ENCODE measurements around the gene STK35. TPM values are rescaled to one million over a fixed set of nuclear protein-coding genes. Genes with fewer than 3 reads are reported as not detected.

Gene STK35
- total RNA-seq, 4 donors from 2014 or later: 13.3 to 26.1 (median 20.5) TPM

DNA sequence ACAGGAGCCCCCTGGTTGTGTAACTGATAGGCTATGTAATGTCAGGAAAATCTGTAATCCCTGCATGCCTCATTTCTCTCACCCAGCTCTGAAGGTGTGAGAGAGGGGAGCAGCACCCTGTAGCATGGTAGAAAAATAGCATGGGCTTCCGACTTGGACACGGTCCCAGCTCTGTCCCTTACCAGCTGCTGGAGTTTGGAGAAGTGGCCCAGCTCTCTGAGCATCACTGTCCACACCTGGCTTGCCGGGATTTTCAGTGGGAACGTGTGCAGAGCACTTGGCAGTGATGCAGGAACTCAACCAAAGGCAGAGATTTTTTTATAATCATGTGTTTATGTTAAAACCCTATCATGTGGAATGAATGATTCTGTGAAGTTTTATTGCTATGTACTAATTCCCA is 34.6 kb downstream of the STK35 start:
- no peaks in the 10 kb centered on the region for H3K27me3 ChIP-seq
- H3K36me3 ChIP-seq: peaks cover 0 to 4% (median 0%) of the 10 kb centered on the region in 3 donors
- H3K27ac ChIP-seq: no peak overlapping the region
- no peak for DNase-seq (ENCODE audit: low spot score in 2 of 2)
- H3K4me1 ChIP-seq: peaks cover 0 to 68% (median 23%) of the 10 kb centered on the region in 4 donors
- no peaks in the 10 kb centered on the region for H3K9me3 ChIP-seq
- TF ChIP-seq CTCF (IDR thresholded peaks at IDR 0.05) (no peak), POLR2A (IDR thresholded peaks at IDR 0.05) (no peak), EP300 (IDR thresholded peaks at IDR 0.05) (no peak)
- 70 to 76% methylated on average over 4 of the region's 4 CpGs for WGBS, 2 donors
- no peak overlapping the region for H3K4me3 ChIP-seq

GRCh38 chr20:2137552-2138201 is 36.0 kb downstream of the STK35 start:
- Histone ChIP-seq H3K4me1 (peaks cover 0 to 58% (median 21%) of the 10 kb centered on the region in 4 donors), H3K4me3 (no peak overlapping the region), H3K36me3 (peaks cover 0 to 4% (median 0%) of the 10 kb centered on the region in 3 donors), H3K27ac (no peak overlapping the region), H3K9me3 (no peaks in the 10 kb centered on the region), H3K27me3 (no peaks in the 10 kb centered on the region)
- DNase-seq (ENCODE audit: low spot score in 2 of 2): no peak
- 85 to 90% methylated on average over 11 of the region's 11 CpGs for WGBS, 2 donors
- no peak for TF ChIP-seq CTCF (IDR thresholded peaks at IDR 0.05)
- no peak for TF ChIP-seq POLR2A (IDR thresholded peaks at IDR 0.05)
- no peak for TF ChIP-seq EP300 (IDR thresholded peaks at IDR 0.05)

DNA sequence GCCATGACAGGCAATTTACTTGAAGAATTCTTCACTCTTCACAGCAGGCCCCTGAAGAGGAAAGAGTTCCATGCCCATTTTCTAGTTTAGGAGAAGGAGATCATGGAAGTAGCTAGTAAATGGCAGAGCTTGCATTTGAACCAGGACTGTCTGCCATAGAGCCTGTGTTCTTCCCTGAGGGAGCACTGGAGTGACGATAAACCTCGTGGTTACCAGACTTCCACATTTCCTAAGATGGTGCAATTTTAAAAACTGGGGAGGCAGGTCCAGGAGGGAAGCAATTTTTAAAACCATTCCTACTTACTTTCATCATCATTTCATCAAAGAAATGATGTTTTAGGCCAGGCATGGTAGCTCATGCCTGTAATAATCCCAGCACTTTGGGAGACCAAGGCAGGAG is 36.8 kb downstream of the STK35 start:
- DNase-seq (ENCODE audit: low spot score in 2 of 2): no peak
- no peaks in the 10 kb centered on the region for H3K27me3 ChIP-seq
- H3K9me3 ChIP-seq: no peaks in the 10 kb centered on the region
- peaks cover 0 to 51% (median 14%) of the 10 kb centered on the region in 4 donors for H3K4me1 ChIP-seq
- no peak overlapping the region for H3K27ac ChIP-seq
- H3K4me3 ChIP-seq: no peak overlapping the region
- 88 to 92% methylated on average over 2 of the region's 2 CpGs for WGBS, 2 donors
- TF ChIP-seq EP300 (IDR thresholded peaks at IDR 0.05): no peak
- TF ChIP-seq POLR2A (IDR thresholded peaks at IDR 0.05): no peak
- no peak for TF ChIP-seq CTCF (IDR thresholded peaks at IDR 0.05)
- peaks cover 0 to 4% (median 0%) of the 10 kb centered on the region in 3 donors for H3K36me3 ChIP-seq

- no peak for DNase-seq (ENCODE audit: low spot score in 2 of 2)
- H3K27me3 ChIP-seq: no peaks in the 10 kb centered on the region
- WGBS, 2 donors: 90 to 93% methylated on average over 6 of the region's 6 CpGs
- peaks cover 0 to 8% (median 2%) of the 10 kb centered on the region in 3 donors for H3K36me3 ChIP-seq
- H3K4me1 ChIP-seq: peaks cover 0 to 43% (median 8%) of the 10 kb centered on the region in 4 donors
- H3K27ac ChIP-seq: no peak overlapping the region
- TF ChIP-seq EP300 (IDR thresholded peaks at IDR 0.05): no peak
- no peak for TF ChIP-seq POLR2A (IDR thresholded peaks at IDR 0.05)
- TF ChIP-seq CTCF (IDR thresholded peaks at IDR 0.05): no peak
- H3K4me3 ChIP-seq: no peak overlapping the region
- no peaks in the 10 kb centered on the region for H3K9me3 ChIP-seq
These were observed 37.6 kb downstream of the STK35 start for GRCh38 chr20:2139250-2139649.

GRCh38 chr20:2139736-2140135 is 38.1 kb downstream of the STK35 start:
- TF ChIP-seq EP300 (IDR thresholded peaks at IDR 0.05) (no peak), POLR2A (IDR thresholded peaks at IDR 0.05) (no peak), CTCF (IDR thresholded peaks at IDR 0.05) (no peak)
- H3K9me3 ChIP-seq: no peaks in the 10 kb centered on the region
- DNase-seq (ENCODE audit: low spot score in 2 of 2): no peak
- no peak overlapping the region for H3K4me3 ChIP-seq
- 88 to 89% methylated on average over 2 of the region's 2 CpGs for WGBS, 2 donors
- H3K27ac ChIP-seq: peak overlapping the region in 1 of 4 donors; percentile 42
- H3K36me3 ChIP-seq: peaks cover 0 to 13% (median 5%) of the 10 kb centered on the region in 3 donors
- H3K27me3 ChIP-seq: no peaks in the 10 kb centered on the region
- H3K4me1 ChIP-seq: peaks cover 0 to 38% (median 8%) of the 10 kb centered on the region in 4 donors

Data from tibial nerve (tissue), 4 donors.